BJ (cell line): ENCODE measurements around the gene PLA2G1B. TPM values are rescaled to one million over a fixed set of nuclear protein-coding genes. Genes with fewer than 3 reads are reported as not detected.
A peak's percentile ranks its signal among the peaks of the same experiment; 100 is the strongest.
"Not testable (repeated sequence)": the region's sequence is repeated elsewhere in the genome, so short reads cannot be mapped to it uniquely, and the experiment has no call there.

Source experiments
- CTCF ChIA-PET: fragments of 350-600 bp; formaldehyde crosslinking; extraction: SDS; loops from one replicate; lab custom pipeline; 2021; ENCODE audit warnings: antibody characterized with exemption, inconsistent platforms; lab: Yijun Ruan, JAX
- POLR2A ChIA-PET: fragments of 300-600 bp; sonication (Branson Sonifier 250); formaldehyde crosslinking; extraction: SDS; loops from one replicate; lab custom pipeline; 2021; ENCODE audit warnings: antibody characterized with exemption; lab: Charles Lee
- DNase-seq: peaks from one replicate; pipeline ENCODE4 v3.0.0-alpha.2; 2011; ENCODE audit warnings: low read depth
- H3K27me3 ChIP-seq: 2 replicates; pipeline ENCODE4 v1.6.0; 2011; ENCODE audit warnings: low read length; ENCODE audit not compliant: control insufficient read depth, insufficient read depth
- H3K36me3 ChIP-seq: 2 replicates; pipeline ENCODE4 v1.5.1; 2011; ENCODE audit warnings: low read length; ENCODE audit not compliant: control insufficient read depth, insufficient read depth
- H3K4me3 ChIP-seq: 2 replicates; pipeline ENCODE4 v1.5.1; 2011; ENCODE audit warnings: low read depth, mild to moderate bottlenecking, control low read depth, low read length
- CTCF ChIP-seq: IDR thresholded peaks from 2 replicates; pipeline ENCODE4 v1.5.1; 2011; ENCODE audit warnings: low read depth, mild to moderate bottlenecking, control low read depth, inconsistent platforms, low read length, moderate library complexity; ENCODE audit not compliant: insufficient read depth
- polyA plus RNA-seq: library from polyadenylated mRNA; depleted of rRNA; stranded (reverse); fragments of >200 nt; gene quantifications from 2 replicates; pipeline ENCODE4 v1.2.3, GENCODE V29; 2011

Gene PLA2G1B
- polyA plus RNA-seq, 1 experiment: not detected

- peak; percentile 73 for TF ChIP-seq CTCF
- H3K4me3 ChIP-seq, DNase-seq, H3K36me3 ChIP-seq, H3K27me3 ChIP-seq, POLR2A ChIA-PET: not testable (repeated sequence)
- CTCF ChIA-PET: interaction anchor here (1.0 to 1.6 kb wide), 7 partner anchors 9 to 160 kb away, joined by 3 to 10 read pairs (median 4); partner anchors contain the start of gene DYNLL1
These were observed 7.9 kb upstream of the PLA2G1B start for GRCh38 chr12:120335447-120335846.

- no peak for DNase-seq
- CTCF ChIA-PET: interaction anchor here (1.3 kb wide), 1 partner anchor 28 kb away, joined by 3 read pairs; no protein-coding TSS in a partner anchor
- H3K4me3 ChIP-seq: no peak overlapping the region
- peaks cover 5% of the 10 kb centered on the region; the same call in 1 of the 2 replicates for H3K27me3 ChIP-seq
- TF ChIP-seq CTCF: no peak
- POLR2A ChIA-PET: no interaction called here
- H3K36me3 ChIP-seq: no peaks in the 10 kb centered on the region
These were observed 4.9 kb upstream of the PLA2G1B start for GRCh38 chr12:120332523-120332922.

GRCh38 chr12:120332041-120332440, 4.5 kb upstream of the PLA2G1B start:
- POLR2A ChIA-PET: no interaction called here
- no peak overlapping the region for H3K4me3 ChIP-seq
- H3K36me3 ChIP-seq: no peaks in the 10 kb centered on the region
- CTCF ChIA-PET: interaction anchor here (1.1 to 1.3 kb wide), 2 partner anchors 13 to 29 kb away, joined by 3 read pairs; no protein-coding TSS in a partner anchor
- no peak for DNase-seq
- TF ChIP-seq CTCF: no peak
- H3K27me3 ChIP-seq: peaks cover 5% of the 10 kb centered on the region; the same call in 1 of the 2 replicates

- POLR2A ChIA-PET: no interaction called here
- H3K4me3 ChIP-seq: no peak overlapping the region
- CTCF ChIA-PET: interaction anchor here (1.1 to 1.3 kb wide), 2 partner anchors 13 to 29 kb away, joined by 3 read pairs; no protein-coding TSS in a partner anchor
These were observed 3.8 kb upstream of the PLA2G1B start for GRCh38 chr12:120331390-120331789.

GRCh38 chr12:120328228-120328627, 649 bp upstream of the PLA2G1B start:
- POLR2A ChIA-PET: no interaction called here
- Histone ChIP-seq H3K4me3 (no peak overlapping the region), H3K36me3 (no peaks in the 10 kb centered on the region), H3K27me3 (peaks cover 5% of the 10 kb centered on the region; the same call in 1 of the 2 replicates)
- CTCF ChIA-PET: interaction anchor here (0.6 to 2.7 kb wide), 3 partner anchors 28 to 426 kb away, joined by 3 to 7 read pairs (median 3); no protein-coding TSS in a partner anchor
- TF ChIP-seq CTCF: no peak
- DNase-seq: no peak

More at GRCh38 chr12:120331390-120331789, 3.8 kb upstream of the PLA2G1B start:
- no peak for DNase-seq
- no peaks in the 10 kb centered on the region for H3K36me3 ChIP-seq
- peaks cover 5% of the 10 kb centered on the region; the same call in 1 of the 2 replicates for H3K27me3 ChIP-seq
- TF ChIP-seq CTCF: no peak
